Pancreas (tissue), 10 donors: ENCODE results near the gene NFE2. TPM values are rescaled to one million over a fixed set of nuclear protein-coding genes. Genes with fewer than 3 reads are reported as not detected.

ENCODE experiments used
- ATAC-seq, 4 donors: fragments of 200-7000 bp; cut with Tn5 transposase; one replicate each; pipeline versions ENCODE4 v1.8.0 to v1.9.1; 2020; ENCODE audit warnings: mild to moderate bottlenecking in 4 of 4, moderate library complexity in 4 of 4
- DNase-seq, 6 donors: peaks; one replicate each; pipeline ENCODE4 v3.0.0-alpha.2; 2020
- FAIRE-seq: peaks from 2 replicates; lab custom pipeline; 2012; peaks lifted over from hg19 to GRCh38; lab: Jason Lieb, UNC
- H3K27ac ChIP-seq, 4 donors: fragments of 200-600 bp; sonication (generic); 1 replicate in 3 of 4; 2 replicates in 1 of 4; pipeline versions ENCODE4 v1.5.0 to v1.8.0; 2020
- H3K27me3 ChIP-seq, 4 donors: fragments of 200-600 bp; one replicate each; pipeline ENCODE4 v1.8.0; 2021
- H3K36me3 ChIP-seq, 3 donors: fragments of 200-600 bp; sonication (generic) in 1 of 3; one replicate each; pipeline versions ENCODE4 v1.5.0 to v1.8.0; 2020 to 2021
- H3K4me1 ChIP-seq, 3 donors: fragments of 200-600 bp; one replicate each; pipeline ENCODE4 v1.8.0; 2021
- H3K4me3 ChIP-seq, 4 donors: fragments of 200-600 bp; sonication (generic) in 2 of 4; one replicate each; pipeline versions ENCODE4 v1.5.0 to v1.8.0; 2020 to 2021
- H3K9me3 ChIP-seq, 4 donors: fragments of 200-600 bp; one replicate each; pipeline ENCODE4 v1.8.0; 2021
- CTCF ChIP-seq, 4 donors: fragments of 200-600 bp; sonication (generic) in 3 of 4; IDR thresholded peaks; one replicate each; pipeline versions ENCODE4 v1.5.0 to v1.8.0; 2021; ENCODE audit warnings: antibody characterized with exemption in 4 of 4
- WGBS, 2 donors: extraction: QIAGEN DNeasy Blood & Tissue Kit; methylation state at CpG; one replicate each; pipeline ENCODE4 v1.1.7; 2013; 5-methylcytosine and 5-hydroxymethylcytosine counted together
- intact Hi-C, 3 donors: fragments of 100-400 bp; cut with DNase I; formaldehyde crosslinking; loops; one replicate each; pipeline versions ENCODE4 v1.11.1 to v1.14.2; 2022
- polyA plus RNA-seq, 2 donors: library from polyadenylated mRNA; stranded (reverse); fragments of 200-250 nt; gene quantifications; one replicate each; pipeline ENCODE4 v1.2.3, GENCODE V29; 2013
- total RNA-seq, 6 donors: library from RNA; stranded (reverse); fragmentation: NEBNext Ultra II Directional in 4 of 6; extraction: Animal tissue kit (Norgen Biotek cat#: 25700) in 4 of 6; gene quantifications; one replicate each; pipeline versions ENCODE4 v1.2.1 to v1.2.4, GENCODE V29; 2021 to 2023
- donor health status: healthy with polysubstance abuse.
- donor health status: DM: no; HTN: no; CAD: no; lungs with moderate emphysema.
- donor health status: DM: no; HTN: no; CAD: no.
- donor health status: control.
- donor health status: control.
- donor health status: Bipolar disorder and iron deficiency.
- donor health status: DM: yes; HTN: yes; CAD: no.
- donor health status: DM: no; HTN: no; CAD: no.
- donor health status: DM: no; HTN: no; CAD: no.
- donor health status: DM: yes; HTN: yes; CAD: no.

The NFE2 gene
- total RNA-seq (under 1 TPM in 5 of 6 donors, not detected in 1; 0.16 to 0.58 (median 0.47) TPM), polyA plus RNA-seq (under 1 TPM; 0.28 to 0.34 TPM)

GRCh38 chr12:54300732-54301427, at the start of gene NFE2:
Gene NFE2, minus strand, starts transcription at chr12:54301015. Its CDS starts 5,767 bp downstream, at chr12:54295248.
- WGBS, 2 donors, result 4 to 5% methylated on average over 26 of the region's 26 CpGs
- Histone ChIP-seq H3K4me3 (peak within 1 kb of the TSS in 3 of 4 donors; percentile 17 to 40 (median 19)), H3K27me3 (no peaks in the 10 kb centered on the region), H3K27ac (no peak within 1 kb of the TSS), H3K4me1 (peaks cover 0 to 6% (median 0%) of the 10 kb centered on the region in 3 donors), H3K9me3 (no peaks in the 10 kb centered on the region), H3K36me3 (no peaks in the 10 kb centered on the region)
- ATAC-seq (peak; percentile 65 to 87 (median 83)), FAIRE-seq (no peak), DNase-seq (peak; percentile 41 to 83 (median 58))
- no peak for TF ChIP-seq CTCF (IDR thresholded peaks at IDR 0.05)
- intact Hi-C loops, result loop anchor here in 1 of 3 donors (10.0 kb wide), 1 partner anchor 54 kb away; no protein-coding TSS in a partner anchor

- DNase-seq, result no peak
- H3K4me1 ChIP-seq, result peaks cover 11 to 20% (median 11%) of the 10 kb centered on the region in 3 donors
- peaks cover 3 to 59% (median 31%) of the 10 kb centered on the region in 3 donors for H3K36me3 ChIP-seq
- H3K4me3 ChIP-seq, result no peak overlapping the region
- no peaks in the 10 kb centered on the region for H3K27me3 ChIP-seq
- ATAC-seq, result no peak
- no peak for TF ChIP-seq CTCF (IDR thresholded peaks at IDR 0.05)
- H3K27ac ChIP-seq, result no peak overlapping the region
- no peaks in the 10 kb centered on the region for H3K9me3 ChIP-seq
- no peak for FAIRE-seq
- intact Hi-C loops, result loop anchor here in 1 of 3 donors (10.0 kb wide), 1 partner anchor 45 kb away; the partner anchor contains the start of gene NFE2
Measured at GRCh38 chr12:54349679-54350078, 48.9 kb upstream of the NFE2 start.

- DNase-seq (no peak), ATAC-seq (no peak), FAIRE-seq (no peak)
- Histone ChIP-seq H3K27ac (no peak overlapping the region), H3K27me3 (no peaks in the 10 kb centered on the region), H3K4me1 (peaks cover 11 to 18% (median 11%) of the 10 kb centered on the region in 3 donors), H3K9me3 (no peaks in the 10 kb centered on the region), H3K4me3 (no peak overlapping the region), H3K36me3 (peaks cover 3 to 66% (median 38%) of the 10 kb centered on the region in 3 donors)
- intact Hi-C loops, result no loop called here
- TF ChIP-seq CTCF (IDR thresholded peaks at IDR 0.05), result no peak
- WGBS, 2 donors, result 84 to 90% methylated on average over 4 of the region's 4 CpGs
Measured at GRCh38 chr12:54349036-54349435, 48.2 kb upstream of the NFE2 start.

- H3K4me1 ChIP-seq, result peaks cover 11 to 21% (median 15%) of the 10 kb centered on the region in 3 donors
- H3K4me3 ChIP-seq, result no peak overlapping the region
- DNase-seq (no peak), FAIRE-seq (no peak), ATAC-seq (no peak)
- H3K27ac ChIP-seq, result no peak overlapping the region
- no peaks in the 10 kb centered on the region for H3K27me3 ChIP-seq
- peaks cover 3 to 56% (median 32%) of the 10 kb centered on the region in 3 donors for H3K36me3 ChIP-seq
- WGBS, 2 donors, result 61 to 67% methylated on average over 9 of the region's 9 CpGs
- H3K9me3 ChIP-seq, result no peaks in the 10 kb centered on the region
- intact Hi-C loops, result no loop called here
- TF ChIP-seq CTCF (IDR thresholded peaks at IDR 0.05), result no peak
Measured at GRCh38 chr12:54341378-54342300, 40.8 kb upstream of the NFE2 start.
